Fibroblast of the aortic adventitia (primary cell): ENCODE measurements around the gene ISM2. TPM values are rescaled to one million over a fixed set of nuclear protein-coding genes. Genes with fewer than 3 reads are reported as not detected.
A peak's percentile ranks its signal among the peaks of the same experiment; 100 is the strongest.
"Not testable (repeated sequence)": the region's sequence is repeated elsewhere in the genome, so short reads cannot be mapped to it uniquely, and the experiment has no call there.

Source experiments
- DNase-seq: peaks from one replicate; pipeline ENCODE4 v3.0.0-alpha.2; 2010; ENCODE audit warnings: low read depth
- H3K4me3 ChIP-seq: 2 replicates; pipeline ENCODE4 v1.5.1; 2011; ENCODE audit warnings: low read depth, mild to moderate bottlenecking, control low read depth, low read length, moderate library complexity
- CTCF ChIP-seq: IDR thresholded peaks from 2 replicates; pipeline ENCODE4 v1.5.1; 2011; ENCODE audit warnings: mild to moderate bottlenecking, low read length, control low read depth, inconsistent platforms; ENCODE audit not compliant: insufficient read depth
- total RNA-seq: library from RNA; depleted of rRNA; stranded (reverse); fragments of >200 nt; gene quantifications from 2 replicates; pipeline ENCODE4 v1.2.3, GENCODE V29; 2012; ENCODE audit warnings: low replicate concordance

ISM2 gene
- total RNA-seq, result 0.09 TPM in 1 of 2 replicates, not detected in the other

- H3K4me3 ChIP-seq, result peak within 1 kb of the TSS; percentile 59
- DNase-seq, result peak; percentile 23
- TF ChIP-seq CTCF, result no peak
These were observed at the start of gene ISM2 for GRCh38 chr14:77498120-77498979. Gene ISM2, minus strand, starts transcription at chr14:77498816. Its CDS starts 23 bp downstream, at chr14:77498793.

- no peak overlapping the region for H3K4me3 ChIP-seq
- no peak for DNase-seq
- peak; percentile 15 for TF ChIP-seq CTCF
These were observed 49.0 kb upstream of the ISM2 start for GRCh38 chr14:77547512-77548180.

GRCh38 chr14:77545171-77545570 lies 46.6 kb upstream of the ISM2 start:
- DNase-seq, H3K4me3 ChIP-seq: not testable (repeated sequence)

GRCh38 chr14:77544571-77544970 lies 46.0 kb upstream of the ISM2 start:
- no peak for DNase-seq
- no peak overlapping the region for H3K4me3 ChIP-seq
- TF ChIP-seq CTCF, result no peak

GRCh38 chr14:77543637-77544334 lies 45.2 kb upstream of the ISM2 start:
- TF ChIP-seq CTCF, result no peak
- no peak overlapping the region for H3K4me3 ChIP-seq
- peak; percentile 30 for DNase-seq

- H3K4me3 ChIP-seq, result no peak overlapping the region
- DNase-seq, result peak; percentile 31
- no peak for TF ChIP-seq CTCF
These were observed 44.6 kb upstream of the ISM2 start for GRCh38 chr14:77543240-77543551.
